Measurements from ENCODE around the gene PTK6.
"Not testable (repeated sequence)": the region's sequence is repeated elsewhere in the genome, so short reads cannot be mapped to it uniquely, and the experiment has no call there.

PTK6 gene

DNA sequence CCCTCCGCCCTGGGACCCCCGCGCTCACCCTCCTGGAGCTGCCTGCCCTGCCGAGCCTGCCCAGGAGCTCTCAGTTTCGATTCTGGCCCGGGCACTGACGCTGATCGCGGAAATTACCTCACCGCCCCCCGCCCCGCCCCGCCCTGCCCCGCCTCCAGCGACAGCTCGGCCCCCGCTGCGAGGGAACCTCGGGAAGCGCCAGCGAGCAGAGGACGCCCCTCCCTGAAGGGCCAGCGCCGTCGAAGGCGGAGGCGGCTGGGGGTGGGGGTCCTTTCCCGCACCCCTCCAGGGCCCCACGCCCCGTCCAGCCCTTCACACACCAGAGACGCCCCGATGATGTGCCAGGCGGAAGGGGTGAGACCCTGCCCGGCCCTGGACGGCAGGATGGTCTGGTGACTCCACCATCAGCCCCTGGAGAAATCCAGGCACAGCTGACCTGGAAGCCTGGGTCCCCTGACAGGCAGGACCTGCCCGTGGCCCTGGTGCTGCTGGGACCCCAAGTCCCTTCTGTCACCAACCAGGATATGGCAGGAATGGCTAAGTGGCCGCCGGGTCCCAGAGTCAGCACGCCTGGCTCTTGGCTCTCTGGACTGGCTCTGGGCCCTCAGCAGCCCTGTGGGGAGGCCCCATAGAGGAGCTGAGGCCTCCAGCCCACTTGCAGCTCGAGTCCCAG, 37.1 kb upstream of the PTK6 start, which contains the start of gene HELZ2:
Gene HELZ2 (minus strand): TSS at position 84 of the 673 bp plus-strand sequence. CDS start 1,854 bp downstream, outside the sequence.
- Histone ChIP-seq H3K4me3 (replicated peaks; ENCODE audit: low read depth, low read length) (peak within 1 kb of the TSS; percentile 68), H3K36me3 (ENCODE audit: control insufficient read depth, insufficient read depth, low read length) (peaks cover 4% of the 10 kb centered on the region), H3K27me3 (replicated peaks; ENCODE audit: control insufficient read depth, insufficient read depth, low read length) (no peaks in the 10 kb centered on the region)
- TF ChIP-seq, protein P1, sequence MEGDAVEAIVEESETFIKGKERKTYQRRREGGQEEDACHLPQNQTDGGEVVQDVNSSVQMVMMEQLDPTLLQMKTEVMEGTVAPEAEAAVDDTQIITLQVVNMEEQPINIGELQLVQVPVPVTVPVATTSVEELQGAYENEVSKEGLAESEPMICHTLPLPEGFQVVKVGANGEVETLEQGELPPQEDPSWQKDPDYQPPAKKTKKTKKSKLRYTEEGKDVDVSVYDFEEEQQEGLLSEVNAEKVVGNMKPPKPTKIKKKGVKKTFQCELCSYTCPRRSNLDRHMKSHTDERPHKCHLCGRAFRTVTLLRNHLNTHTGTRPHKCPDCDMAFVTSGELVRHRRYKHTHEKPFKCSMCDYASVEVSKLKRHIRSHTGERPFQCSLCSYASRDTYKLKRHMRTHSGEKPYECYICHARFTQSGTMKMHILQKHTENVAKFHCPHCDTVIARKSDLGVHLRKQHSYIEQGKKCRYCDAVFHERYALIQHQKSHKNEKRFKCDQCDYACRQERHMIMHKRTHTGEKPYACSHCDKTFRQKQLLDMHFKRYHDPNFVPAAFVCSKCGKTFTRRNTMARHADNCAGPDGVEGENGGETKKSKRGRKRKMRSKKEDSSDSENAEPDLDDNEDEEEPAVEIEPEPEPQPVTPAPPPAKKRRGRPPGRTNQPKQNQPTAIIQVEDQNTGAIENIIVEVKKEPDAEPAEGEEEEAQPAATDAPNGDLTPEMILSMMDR (IDR thresholded peaks at IDR 0.05; ENCODE audit: insufficient read depth, low read length, poor library complexity, severe bottlenecking) = no peak
- no peak for DNase-seq (ENCODE audit: extremely low read depth, insufficient read length)

DNA sequence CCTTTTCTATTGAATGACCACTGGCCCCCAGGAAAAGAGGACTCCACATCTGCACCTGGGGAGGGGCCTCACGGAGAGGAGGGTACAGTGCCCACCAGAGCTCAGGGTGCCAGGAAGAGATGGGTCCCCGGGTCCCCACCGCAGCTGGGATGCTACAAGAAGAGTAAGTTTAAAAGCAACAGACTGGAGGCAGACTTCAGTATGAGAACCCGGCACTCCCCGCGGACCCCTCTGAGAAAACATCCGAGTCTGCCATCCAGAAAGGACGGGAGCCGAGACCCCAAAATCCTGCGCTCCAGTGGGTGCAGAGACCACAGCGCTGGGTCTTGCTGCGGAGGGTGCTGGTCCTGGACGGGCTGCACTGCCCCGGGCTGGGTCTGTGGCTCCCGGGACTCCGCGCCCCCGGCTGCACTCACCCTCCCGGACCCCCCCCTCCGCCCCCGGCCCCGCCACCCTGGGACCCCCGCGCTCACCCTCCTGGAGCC, 36.5 kb upstream of the PTK6 start:
- Histone ChIP-seq H3K36me3 (ENCODE audit: control insufficient read depth, insufficient read depth, low read length) (peaks cover 4% of the 10 kb centered on the region), H3K4me3 (replicated peaks; ENCODE audit: low read depth, low read length) (peak overlapping the region; percentile 68), H3K27me3 (replicated peaks; ENCODE audit: control insufficient read depth, insufficient read depth, low read length) (no peaks in the 10 kb centered on the region)
- no peak for DNase-seq (ENCODE audit: extremely low read depth, insufficient read length)
- TF ChIP-seq, protein P1 (IDR thresholded peaks at IDR 0.05; ENCODE audit: insufficient read depth, low read length, poor library complexity, severe bottlenecking) = no peak

DNA sequence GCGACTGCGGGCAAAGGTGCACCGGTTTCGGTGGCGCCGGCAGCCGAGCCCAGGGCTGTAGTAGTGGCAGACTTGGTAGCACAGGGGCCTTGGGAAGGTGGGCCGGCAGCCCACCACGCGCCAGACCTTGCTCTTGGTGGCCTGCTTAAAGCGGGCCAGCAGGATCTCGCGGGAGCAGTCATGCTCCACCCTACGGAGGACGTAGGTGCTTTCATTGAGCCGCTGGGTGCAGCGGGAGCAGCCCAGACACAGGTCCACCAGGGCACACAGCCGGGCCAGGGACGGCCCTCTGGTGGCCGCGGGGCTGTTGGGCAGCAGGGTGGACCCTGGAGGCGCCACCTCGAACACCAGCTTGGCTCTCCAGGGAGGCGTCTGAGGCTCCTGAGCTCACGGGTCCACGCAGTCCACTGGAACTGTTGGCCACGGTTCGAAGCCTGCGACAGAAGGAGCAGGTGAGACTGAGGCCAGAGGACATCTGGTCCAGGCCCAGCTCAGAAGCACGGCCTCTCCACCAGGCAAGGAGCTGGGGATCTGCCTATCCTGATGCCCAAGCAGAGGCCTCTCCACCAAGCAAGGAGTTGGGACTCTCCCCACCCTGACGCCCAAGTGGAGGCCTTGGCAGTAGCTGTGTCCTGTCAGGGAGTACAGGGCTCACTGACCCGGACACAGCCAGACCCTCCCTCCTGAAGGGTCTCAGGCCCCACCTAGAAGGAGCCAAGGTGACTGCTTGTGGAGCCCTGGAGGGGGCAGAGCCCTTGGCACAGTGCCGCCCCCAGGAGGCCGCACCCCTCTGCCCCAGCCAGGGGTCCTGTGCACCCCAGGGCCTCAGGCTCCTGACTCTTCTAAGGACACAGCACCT, 35.8 kb upstream of the PTK6 start:
- Histone ChIP-seq H3K36me3 (ENCODE audit: control insufficient read depth, insufficient read depth, low read length) (peaks cover 4% of the 10 kb centered on the region), H3K27me3 (replicated peaks; ENCODE audit: control insufficient read depth, insufficient read depth, low read length) (no peaks in the 10 kb centered on the region), H3K4me3 (replicated peaks; ENCODE audit: low read depth, low read length) (peak overlapping the region; percentile 68)
- no peak for DNase-seq (ENCODE audit: extremely low read depth, insufficient read length)
- TF ChIP-seq, protein P1 (IDR thresholded peaks at IDR 0.05; ENCODE audit: insufficient read depth, low read length, poor library complexity, severe bottlenecking) = peak; percentile 32

DNA sequence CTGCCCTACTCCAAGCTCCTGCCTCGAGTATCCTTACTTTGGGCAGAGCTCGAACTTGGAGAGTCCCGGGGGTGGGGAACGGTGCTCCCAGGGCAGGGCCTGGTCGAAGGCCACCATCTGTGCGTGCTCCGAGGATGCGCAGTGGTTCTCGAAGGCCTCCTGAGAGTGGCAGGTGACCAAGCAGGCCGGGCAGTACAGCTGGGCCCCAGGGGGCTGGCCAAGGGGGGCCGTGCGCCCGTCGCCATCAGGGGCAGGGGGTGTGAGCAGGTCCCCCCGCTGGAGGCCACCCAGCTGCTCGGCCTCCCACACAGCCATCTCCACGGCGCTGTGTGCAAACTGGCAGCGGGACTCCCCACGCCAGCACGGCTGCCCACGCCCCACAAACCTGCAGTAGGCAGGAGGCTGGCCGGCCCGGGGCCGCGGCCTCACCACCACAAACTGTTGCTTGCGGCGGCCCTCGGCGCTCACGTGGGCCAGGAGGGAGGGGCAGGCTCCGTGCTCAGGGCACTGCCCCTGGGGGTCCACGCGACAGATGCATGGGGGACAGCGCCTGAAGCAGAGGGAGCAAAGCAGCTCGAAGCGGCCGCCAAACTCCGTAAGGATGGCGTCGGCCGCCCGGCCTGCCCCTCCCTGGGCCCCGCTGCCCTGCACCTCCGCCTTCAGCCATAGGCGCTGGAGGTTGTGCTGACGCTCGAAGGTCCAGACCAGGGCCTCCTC, 35.1 kb upstream of the PTK6 start:
- Histone ChIP-seq H3K36me3 (ENCODE audit: control insufficient read depth, insufficient read depth, low read length) (peaks cover 5% of the 10 kb centered on the region), H3K27me3 (replicated peaks; ENCODE audit: control insufficient read depth, insufficient read depth, low read length) (no peaks in the 10 kb centered on the region), H3K4me3 (replicated peaks; ENCODE audit: low read depth, low read length) (no peak overlapping the region)
- no peak for DNase-seq (ENCODE audit: extremely low read depth, insufficient read length)
- TF ChIP-seq, protein P1 (IDR thresholded peaks at IDR 0.05; ENCODE audit: insufficient read depth, low read length, poor library complexity, severe bottlenecking) = no peak

DNA sequence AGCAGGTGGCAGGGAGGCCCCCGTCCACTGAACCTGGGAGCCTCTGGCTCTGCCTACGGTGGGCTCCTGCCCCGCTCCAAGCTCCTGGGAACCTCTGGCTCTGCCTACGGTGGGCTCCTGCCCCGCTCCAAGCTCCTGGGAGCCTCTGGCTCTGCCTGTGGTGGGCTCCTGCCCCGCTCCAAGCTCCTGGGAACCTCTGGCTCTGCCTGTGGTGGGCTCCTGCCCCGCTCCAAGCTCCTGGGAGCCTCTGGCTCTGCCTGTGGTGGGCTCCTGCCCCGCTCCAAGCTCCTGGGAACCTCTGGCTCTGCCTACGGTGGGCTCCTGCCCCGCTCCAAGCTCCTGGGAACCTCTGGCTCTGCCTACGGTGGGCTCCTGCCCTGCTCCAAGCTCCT, 33.9 kb upstream of the PTK6 start:
- H3K27me3 ChIP-seq (replicated peaks; ENCODE audit: control insufficient read depth, insufficient read depth, low read length); H3K4me3 ChIP-seq (replicated peaks; ENCODE audit: low read depth, low read length); DNase-seq (ENCODE audit: extremely low read depth, insufficient read length); H3K36me3 ChIP-seq (ENCODE audit: control insufficient read depth, insufficient read depth, low read length): not testable (repeated sequence)

All from GM06990 (cell line).